HG02678 (cell line): ENCODE data around the gene GINS2.

Source experiments
- ATAC-seq: cut with Tn5 transposase; IDR thresholded peaks from one replicate; pipeline ENCODE4 v1.9.1; 2021; ENCODE audit warnings: mild to moderate bottlenecking, moderate library complexity; ENCODE audit not compliant: unreplicated experiment

Gene GINS2

GRCh38 chr16:85655216-85656129 lies 33.3 kb downstream of the GINS2 start:
- ATAC-seq: no peak

GRCh38 chr16:85654251-85655095 lies 34.3 kb downstream of the GINS2 start:
- ATAC-seq: no peak

GRCh38 chr16:85653290-85653891 lies 35.4 kb downstream of the GINS2 start:
- ATAC-seq: no peak

- ATAC-seq: no peak
Measured at GRCh38 chr16:85652431-85653221, 36.1 kb downstream of the GINS2 start.

GRCh38 chr16:85651629-85652430 lies 36.9 kb downstream of the GINS2 start:
- ATAC-seq: no peak

- no peak for ATAC-seq
Measured at GRCh38 chr16:85650844-85651628, 37.7 kb downstream of the GINS2 start.

- no peak for ATAC-seq
Measured at GRCh38 chr16:85650135-85650843, 38.5 kb downstream of the GINS2 start.

GRCh38 chr16:85649411-85650134 lies 39.2 kb downstream of the GINS2 start:
- ATAC-seq: no peak

GRCh38 chr16:85648805-85649204 lies 39.9 kb downstream of the GINS2 start:
- ATAC-seq: no peak

- no peak for ATAC-seq
Measured at GRCh38 chr16:85648070-85648714, 40.6 kb downstream of the GINS2 start.

- ATAC-seq: no peak
Measured at GRCh38 chr16:85646976-85647375, 41.8 kb downstream of the GINS2 start.

- no peak for ATAC-seq
Measured at GRCh38 chr16:85646358-85646907, 42.3 kb downstream of the GINS2 start.

GRCh38 chr16:85645021-85645589 lies 43.6 kb downstream of the GINS2 start:
- ATAC-seq: no peak

GRCh38 chr16:85644093-85644712 lies 44.6 kb downstream of the GINS2 start:
- no peak for ATAC-seq

GRCh38 chr16:85643631-85644030 lies 45.1 kb downstream of the GINS2 start:
- no peak for ATAC-seq

- no peak for ATAC-seq
Measured at GRCh38 chr16:85642762-85643358, 45.9 kb downstream of the GINS2 start.
